HG03025 (cell line): ENCODE data around the gene CASTOR1.

Experiments used
- ATAC-seq: cut with Tn5 transposase; IDR thresholded peaks from one replicate; pipeline ENCODE4 v1.9.1; 2021; ENCODE audit warnings: mild to moderate bottlenecking, moderate library complexity; ENCODE audit not compliant: unreplicated experiment, low FRiP score

Gene CASTOR1

GRCh38 chr22:30286331-30286730, 3.0 kb downstream of the CASTOR1 start:
- ATAC-seq = no peak

GRCh38 chr22:30285846-30286200, 3.5 kb downstream of the CASTOR1 start:
- no peak for ATAC-seq

DNA sequence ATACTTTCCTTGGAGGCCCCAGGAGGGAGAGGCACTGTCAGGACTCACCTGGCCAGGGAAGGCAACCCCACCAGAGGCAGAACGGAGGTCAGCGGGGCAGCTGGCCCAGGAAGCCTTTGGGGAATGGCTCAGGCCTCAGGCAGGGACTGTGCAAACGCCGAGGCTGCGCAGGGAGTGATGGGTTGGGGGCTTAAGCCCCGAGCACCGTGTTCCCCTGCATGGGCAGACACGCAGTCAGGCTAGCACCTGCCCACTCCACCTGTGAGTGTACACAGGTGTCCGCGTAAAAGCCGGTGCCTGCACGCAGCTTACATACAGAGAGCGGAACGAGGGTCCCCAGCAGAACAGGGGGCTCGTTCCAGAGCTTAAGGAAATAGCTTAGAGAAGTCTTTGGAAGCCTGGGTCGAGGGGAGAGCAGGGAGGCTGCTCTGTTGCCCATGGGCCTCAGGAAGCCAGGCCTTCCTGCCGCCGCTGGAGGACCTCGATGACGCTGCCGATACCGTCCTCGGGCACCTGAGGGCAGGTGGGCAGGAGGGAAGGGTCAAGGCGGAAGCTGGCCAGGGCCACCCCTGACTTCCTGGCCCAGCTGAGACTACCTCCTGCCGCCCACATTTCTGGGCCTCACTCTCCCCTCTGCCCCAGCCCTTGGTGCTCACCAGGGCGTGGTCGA, 4.0 kb downstream of the CASTOR1 start:
- no peak for ATAC-seq

DNA sequence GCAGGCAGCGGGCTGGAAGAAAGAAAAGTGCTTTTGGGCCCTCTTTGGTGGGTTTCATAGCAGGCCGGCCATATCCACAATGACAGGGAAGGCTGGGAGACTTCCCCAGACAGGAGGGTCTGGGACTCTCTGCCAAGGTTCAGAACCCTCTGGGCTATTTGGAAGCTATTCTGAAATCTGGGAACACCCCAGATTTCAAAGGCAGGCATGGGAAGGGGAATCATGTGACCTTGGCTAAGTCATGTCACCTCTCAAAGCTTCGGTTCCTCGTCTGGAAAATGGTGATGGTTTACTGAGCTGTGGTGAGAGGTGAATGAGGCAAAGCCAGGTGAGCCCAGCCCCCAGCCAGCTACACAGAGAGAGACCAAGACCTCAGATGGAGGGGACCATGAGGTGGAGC, 4.6 kb downstream of the CASTOR1 start:
- no peak for ATAC-seq

DNA sequence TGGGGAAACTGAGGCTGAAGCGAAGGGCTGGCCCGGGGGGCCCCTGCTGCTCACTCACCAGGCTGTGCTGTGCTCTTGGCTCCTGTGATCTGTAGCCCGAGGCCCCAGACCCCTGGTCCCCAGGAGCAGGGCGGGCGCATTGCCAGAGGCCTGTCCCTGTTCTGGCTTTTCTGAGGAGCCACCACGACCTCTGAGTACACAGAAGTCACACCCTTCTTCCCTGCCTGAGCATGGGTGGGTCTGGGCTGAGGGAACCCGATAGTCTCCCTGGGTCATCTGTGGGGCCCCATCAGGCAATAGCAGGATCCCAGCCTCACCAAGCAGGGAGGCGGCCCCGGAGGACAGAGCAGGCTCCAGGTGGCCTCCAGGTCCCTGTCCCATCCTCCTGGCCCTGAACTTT, 5.1 kb downstream of the CASTOR1 start:
- ATAC-seq = no peak

- no peak for ATAC-seq
Measured at GRCh38 chr22:30283342-30283741, 6.0 kb downstream of the CASTOR1 start.

GRCh38 chr22:30282616-30283046, 6.7 kb downstream of the CASTOR1 start:
- ATAC-seq = no peak

- no peak for ATAC-seq
Measured at GRCh38 chr22:30280505-30280904, 8.8 kb downstream of the CASTOR1 start.

DNA sequence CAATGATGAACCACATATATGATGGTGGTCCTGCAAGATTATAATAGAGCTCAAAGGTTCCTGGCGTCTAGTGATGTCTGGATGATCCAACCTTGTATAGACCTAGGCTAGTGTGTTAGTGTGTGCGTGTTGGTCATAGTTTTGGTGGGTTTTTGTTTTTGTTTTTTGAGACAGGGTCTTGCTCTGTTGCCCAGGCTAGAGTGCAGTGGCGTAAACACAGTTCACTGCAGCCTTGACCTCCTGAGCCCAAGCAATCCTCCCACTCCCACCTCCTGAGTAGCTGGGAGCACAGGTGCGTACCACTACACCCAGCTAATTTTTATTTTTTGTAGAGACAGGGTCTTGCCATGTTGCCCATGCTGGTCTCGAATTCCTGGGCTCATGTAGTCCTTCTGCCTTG, 9.4 kb downstream of the CASTOR1 start:
- no peak for ATAC-seq

GRCh38 chr22:30279046-30279788, 10.1 kb downstream of the CASTOR1 start:
- ATAC-seq = no peak

DNA sequence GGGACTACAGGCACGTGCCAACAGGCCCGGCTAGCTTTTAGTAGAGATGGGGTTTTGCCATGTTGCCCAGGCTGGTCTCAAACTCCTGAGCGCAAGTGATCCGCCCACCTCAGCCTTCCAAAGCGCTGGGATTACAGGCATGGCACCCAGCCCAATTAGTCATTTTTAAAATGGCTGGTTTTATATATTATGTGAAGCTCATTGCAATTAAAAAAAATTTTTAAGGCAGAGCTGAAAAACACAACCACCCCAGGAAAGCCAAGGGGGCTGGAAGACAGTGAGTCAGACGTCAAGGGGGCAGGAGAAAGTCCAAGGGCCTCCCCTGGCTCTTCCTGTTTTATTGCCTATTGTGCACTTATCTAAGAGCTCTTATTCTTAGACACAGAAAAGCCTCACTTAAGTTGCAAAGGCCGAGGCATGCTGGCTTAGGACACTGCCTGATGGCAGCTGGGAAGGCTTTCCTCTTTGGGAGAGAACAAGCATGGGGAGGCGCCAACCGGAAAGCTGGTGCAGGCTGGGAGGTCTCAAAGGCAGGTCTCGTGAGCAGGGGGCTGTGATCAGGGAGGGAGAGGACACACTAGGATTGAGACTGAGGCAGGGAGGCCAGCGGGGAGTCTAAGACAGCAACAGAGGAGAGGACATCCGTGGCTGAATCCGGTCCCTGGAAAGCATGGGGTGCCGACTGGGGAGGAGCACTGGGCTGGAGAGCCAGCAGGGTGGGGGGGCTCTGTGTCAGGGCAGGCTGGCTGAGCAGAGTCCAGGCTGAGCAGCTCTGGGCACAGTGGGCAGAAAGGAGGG, 11.6 kb downstream of the CASTOR1 start:
- no peak for ATAC-seq

DNA sequence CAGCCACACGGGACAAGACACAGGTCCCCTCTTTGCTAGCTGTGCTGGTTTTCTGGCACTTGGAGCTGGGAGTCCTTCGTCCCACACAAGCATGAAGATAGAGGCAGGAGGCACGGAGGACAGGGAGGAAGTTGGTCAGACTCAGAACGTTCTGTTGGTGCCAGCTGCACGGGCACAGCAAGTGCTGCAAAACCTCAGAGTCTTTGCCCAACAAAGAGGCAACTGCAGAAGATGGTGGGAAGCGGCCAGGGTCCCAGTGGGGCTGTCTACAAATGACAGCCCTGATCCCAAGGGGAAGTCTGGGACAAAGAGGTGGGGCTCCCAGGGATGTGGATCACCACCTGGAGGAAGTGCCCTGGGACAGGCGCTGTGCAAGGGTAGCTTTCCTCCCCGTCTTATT, 13.3 kb downstream of the CASTOR1 start:
- ATAC-seq = no peak

GRCh38 chr22:30275625-30276024, 13.7 kb downstream of the CASTOR1 start:
- no peak for ATAC-seq

DNA sequence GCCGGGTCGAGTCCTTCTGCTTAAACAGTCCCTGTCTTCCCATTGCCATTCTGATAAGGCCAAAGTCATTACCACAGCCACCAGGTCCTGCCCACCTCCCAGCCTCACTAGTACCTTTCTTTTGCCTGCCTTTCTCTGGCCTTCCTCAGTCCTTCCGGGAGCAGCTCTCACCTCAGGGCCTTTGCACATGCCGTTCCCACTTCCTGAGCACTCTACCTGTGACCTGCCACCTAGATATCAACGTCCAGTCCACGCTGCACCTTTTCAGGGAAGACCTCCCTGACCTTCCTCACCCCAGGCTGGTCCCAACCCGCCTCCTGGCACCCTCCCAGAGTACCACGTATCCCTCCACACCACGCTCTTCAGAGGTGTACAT, 14.9 kb downstream of the CASTOR1 start:
- ATAC-seq = no peak

- no peak for ATAC-seq
Measured at GRCh38 chr22:30273711-30274436, 15.4 kb downstream of the CASTOR1 start.

GRCh38 chr22:30272781-30273601, 16.3 kb downstream of the CASTOR1 start:
- no peak for ATAC-seq

- ATAC-seq = no peak
Measured at GRCh38 chr22:30270832-30271231, 18.5 kb downstream of the CASTOR1 start.

DNA sequence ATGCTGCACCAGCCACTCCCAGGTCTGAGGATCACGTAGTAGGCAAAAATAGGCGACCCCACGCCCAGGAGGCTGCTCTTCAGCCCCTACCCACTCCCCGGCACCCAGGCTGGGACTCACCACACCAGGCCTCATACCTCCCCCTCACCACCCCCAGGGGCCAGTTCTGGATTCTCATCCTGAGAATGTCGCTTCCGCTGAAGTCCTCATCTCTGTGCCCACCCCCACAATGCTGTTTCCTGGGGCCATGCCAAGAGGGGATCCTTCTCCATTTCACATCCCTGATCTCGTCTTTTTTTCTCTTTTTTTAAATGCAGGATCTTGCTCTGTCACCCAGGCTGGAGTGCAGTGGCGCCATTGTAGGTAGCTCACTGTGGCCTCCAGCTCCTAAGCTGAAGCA, 21.0 kb downstream of the CASTOR1 start:
- ATAC-seq = no peak

- no peak for ATAC-seq
Measured at GRCh38 chr22:30267382-30268302, 21.7 kb downstream of the CASTOR1 start.
